Adrenal gland (tissue), 5 donors: Measurements from ENCODE around the gene RABL6.
"Not testable (repeated sequence)": the region's sequence is repeated elsewhere in the genome, so short reads cannot be mapped to it uniquely, and the experiment has no call there.

Experiments used
- POLR2A ChIP-seq, 2 donors: fragments of 450-650 bp; IDR thresholded peaks; one replicate each; pipeline ENCODE4 v1.6.1; 2017; ENCODE audit warnings: antibody characterized with exemption in 2 of 2, mild to moderate bottlenecking in 2 of 2, moderate library complexity in 1 of 2
- TF ChIP-seq, protein P1 (sequence below), 6 experiments: fragments of 450-650 bp in 4 of 6; fragments of 200-600 bp in 2 of 6; sonication (generic) in 1 of 6; IDR thresholded peaks; 1 replicate in 5 of 6; 2 replicates in 1 of 6; pipeline versions ENCODE4 v1.5.1 to v1.8.0; 2016 to 2021; ENCODE audit warnings: antibody characterized with exemption in 6 of 6, mild to moderate bottlenecking in 2 of 6, moderate library complexity in 1 of 6
- donor health status: DM: no; HTN: no; CAD: no.

DNA sequence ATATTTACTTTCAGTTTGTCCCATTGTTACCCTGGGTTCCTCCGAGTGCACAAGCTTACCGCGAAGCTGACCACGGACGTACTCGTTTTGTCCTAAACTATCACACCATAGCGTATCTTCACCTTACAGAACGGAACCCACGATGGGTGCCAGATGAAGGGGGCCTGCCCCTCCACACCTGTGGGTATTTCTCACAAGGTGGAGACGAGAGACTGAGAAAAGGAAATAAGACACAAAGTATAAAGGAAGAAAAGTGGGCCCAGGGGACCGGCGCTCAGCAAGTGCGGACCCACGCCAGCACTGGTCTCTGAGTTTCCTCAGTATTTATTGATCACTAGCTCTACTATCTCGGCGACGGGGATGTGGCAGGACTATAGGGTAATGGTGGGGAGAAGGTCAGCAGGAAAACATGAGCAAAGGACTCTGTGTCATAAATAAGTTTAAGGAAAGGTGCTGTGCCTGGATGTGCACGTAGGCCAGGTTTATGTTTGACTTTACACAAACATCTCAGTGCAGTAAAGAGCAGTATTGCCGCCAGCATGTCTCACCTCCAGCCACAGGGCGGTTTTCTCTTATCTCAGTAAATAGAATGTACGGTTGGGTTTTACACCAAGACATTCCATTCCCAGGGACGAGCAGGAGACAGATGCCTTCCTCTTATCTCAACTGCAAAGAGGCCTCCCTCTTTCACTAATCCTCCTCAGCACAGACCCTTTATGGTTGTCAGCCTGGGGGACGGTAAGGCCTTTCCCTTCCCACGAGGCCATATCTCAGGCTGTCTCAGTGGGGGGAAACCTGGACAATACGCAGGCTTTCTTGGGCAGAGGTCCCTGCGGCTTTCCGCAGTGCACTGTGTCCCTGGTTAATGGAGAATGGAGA is 18.9 kb upstream of the RABL6 start:
- TF ChIP-seq, protein P1, sequence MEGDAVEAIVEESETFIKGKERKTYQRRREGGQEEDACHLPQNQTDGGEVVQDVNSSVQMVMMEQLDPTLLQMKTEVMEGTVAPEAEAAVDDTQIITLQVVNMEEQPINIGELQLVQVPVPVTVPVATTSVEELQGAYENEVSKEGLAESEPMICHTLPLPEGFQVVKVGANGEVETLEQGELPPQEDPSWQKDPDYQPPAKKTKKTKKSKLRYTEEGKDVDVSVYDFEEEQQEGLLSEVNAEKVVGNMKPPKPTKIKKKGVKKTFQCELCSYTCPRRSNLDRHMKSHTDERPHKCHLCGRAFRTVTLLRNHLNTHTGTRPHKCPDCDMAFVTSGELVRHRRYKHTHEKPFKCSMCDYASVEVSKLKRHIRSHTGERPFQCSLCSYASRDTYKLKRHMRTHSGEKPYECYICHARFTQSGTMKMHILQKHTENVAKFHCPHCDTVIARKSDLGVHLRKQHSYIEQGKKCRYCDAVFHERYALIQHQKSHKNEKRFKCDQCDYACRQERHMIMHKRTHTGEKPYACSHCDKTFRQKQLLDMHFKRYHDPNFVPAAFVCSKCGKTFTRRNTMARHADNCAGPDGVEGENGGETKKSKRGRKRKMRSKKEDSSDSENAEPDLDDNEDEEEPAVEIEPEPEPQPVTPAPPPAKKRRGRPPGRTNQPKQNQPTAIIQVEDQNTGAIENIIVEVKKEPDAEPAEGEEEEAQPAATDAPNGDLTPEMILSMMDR (IDR thresholded peaks at IDR 0.05): not testable (repeated sequence)
- not testable (repeated sequence) for TF ChIP-seq POLR2A (IDR thresholded peaks at IDR 0.05)
